AG08395 (cell line): ENCODE measurements around the gene RCC2.

Experiments used
- DNase-seq: peaks from one replicate; pipeline ENCODE4 v3.0.0; 2012; ENCODE audit warnings: mixed read lengths, low spot score

The RCC2 gene

GRCh38 chr1:17442841-17443240, 3.4 kb upstream of the RCC2 start:
- no peak for DNase-seq

GRCh38 chr1:17441993-17442357, 2.5 kb upstream of the RCC2 start:
- no peak for DNase-seq

GRCh38 chr1:17441265-17441992, 2.0 kb upstream of the RCC2 start:
- DNase-seq: no peak

GRCh38 chr1:17440827-17441168, 1.3 kb upstream of the RCC2 start:
- DNase-seq: no peak

- DNase-seq: no peak
Observed at GRCh38 chr1:17440074-17440826, 773 bp upstream of the RCC2 start.

DNA sequence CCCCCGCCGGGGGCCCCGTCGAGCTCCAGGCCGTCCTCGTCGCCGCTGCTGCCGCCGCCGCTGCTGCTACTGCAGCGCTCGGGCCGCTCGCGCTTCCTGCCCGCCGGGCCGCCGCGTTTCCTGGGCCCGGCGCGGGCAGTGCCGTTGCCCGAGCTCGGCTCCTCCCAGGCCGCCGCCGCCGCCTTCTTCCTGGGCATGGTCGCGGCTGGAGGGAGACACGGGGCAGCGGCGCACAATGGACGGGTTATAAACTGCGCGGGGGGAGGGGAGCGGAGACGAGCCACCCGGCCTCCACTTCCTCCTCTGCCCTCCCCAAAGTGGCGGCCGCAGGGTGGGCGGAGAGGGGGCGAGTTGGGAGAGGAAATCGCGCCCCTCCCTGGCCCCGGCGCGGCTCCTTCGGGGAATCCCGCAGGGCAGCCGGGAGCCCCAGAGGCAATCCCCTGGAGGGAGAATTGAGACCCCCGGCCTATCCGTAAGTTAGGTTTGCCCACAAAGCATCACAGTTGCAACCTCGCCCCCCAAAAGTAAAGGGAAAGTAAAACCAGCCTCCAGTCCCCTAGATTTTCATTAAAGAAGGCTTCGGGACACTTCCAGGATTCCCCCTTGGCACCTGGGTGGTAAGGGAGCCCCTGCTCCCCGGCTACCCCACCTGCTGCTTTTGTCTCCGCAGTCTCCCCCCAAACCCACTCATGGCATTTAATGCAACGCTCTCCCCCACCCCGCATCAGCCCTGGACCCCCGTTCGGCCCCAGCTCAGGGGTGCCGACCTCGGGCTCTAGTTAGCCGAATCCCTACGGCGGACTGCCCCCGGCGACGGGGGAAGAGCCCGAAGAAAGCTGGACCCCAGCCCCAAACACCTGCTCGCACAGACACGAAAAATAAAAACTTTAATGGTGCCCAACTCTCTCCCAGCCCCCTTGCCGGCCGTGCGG, 893 bp downstream of the RCC2 start:
- DNase-seq: peak; percentile 52

DNA sequence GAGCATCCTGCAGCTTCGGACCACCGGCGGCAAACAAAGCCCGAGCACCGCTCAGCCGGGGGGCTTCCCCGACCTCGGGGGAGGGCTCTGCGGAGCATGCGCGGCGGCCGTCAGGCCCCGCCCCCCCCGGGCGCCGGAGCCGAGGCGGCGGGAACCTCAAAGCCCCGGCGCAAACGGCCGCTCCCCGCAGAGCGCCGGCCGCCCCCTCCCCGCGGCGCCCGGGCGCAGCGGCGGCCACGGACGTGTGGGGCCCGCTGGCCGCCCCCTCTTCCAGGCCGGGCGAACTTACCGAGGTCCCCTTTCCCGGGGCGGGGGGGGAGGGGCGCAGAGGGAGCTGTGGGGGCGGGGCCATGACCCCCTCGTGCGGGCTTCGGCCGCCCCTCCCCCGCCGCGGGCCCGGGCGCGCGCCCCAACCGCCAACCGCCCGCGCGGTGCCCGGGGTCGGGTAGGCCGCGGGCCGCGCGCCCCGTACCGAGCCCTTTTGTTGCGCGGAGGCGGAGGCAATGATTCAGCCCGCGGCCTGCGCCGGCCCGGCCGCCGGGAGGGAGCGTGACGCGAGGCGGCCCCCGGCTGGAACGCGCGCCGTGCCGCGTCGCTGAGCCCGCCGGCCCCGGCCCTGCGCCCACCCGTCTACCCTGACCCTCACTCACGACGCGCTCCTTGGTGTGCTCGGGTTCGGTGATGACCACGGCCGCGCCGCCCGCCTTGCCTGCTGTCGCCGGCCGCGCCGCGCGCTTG, 1.7 kb downstream of the RCC2 start:
- peak; percentile 92 for DNase-seq

DNA sequence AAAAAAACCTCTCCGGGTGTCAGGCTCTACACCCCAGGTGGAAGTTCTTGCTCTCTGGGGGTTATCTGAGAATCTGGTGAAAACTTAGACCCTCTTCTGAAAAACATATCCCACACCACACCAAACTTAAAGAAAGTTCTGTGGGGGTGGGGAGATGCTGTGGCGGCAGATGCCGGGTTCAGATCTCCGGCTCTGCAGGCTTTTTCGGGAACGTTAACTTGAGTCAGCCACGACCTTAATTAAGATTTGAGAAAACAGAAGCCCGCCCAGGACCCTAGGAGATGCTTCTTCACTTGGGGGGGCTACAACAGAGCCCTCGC, 2.3 kb downstream of the RCC2 start:
- DNase-seq: no peak

DNA sequence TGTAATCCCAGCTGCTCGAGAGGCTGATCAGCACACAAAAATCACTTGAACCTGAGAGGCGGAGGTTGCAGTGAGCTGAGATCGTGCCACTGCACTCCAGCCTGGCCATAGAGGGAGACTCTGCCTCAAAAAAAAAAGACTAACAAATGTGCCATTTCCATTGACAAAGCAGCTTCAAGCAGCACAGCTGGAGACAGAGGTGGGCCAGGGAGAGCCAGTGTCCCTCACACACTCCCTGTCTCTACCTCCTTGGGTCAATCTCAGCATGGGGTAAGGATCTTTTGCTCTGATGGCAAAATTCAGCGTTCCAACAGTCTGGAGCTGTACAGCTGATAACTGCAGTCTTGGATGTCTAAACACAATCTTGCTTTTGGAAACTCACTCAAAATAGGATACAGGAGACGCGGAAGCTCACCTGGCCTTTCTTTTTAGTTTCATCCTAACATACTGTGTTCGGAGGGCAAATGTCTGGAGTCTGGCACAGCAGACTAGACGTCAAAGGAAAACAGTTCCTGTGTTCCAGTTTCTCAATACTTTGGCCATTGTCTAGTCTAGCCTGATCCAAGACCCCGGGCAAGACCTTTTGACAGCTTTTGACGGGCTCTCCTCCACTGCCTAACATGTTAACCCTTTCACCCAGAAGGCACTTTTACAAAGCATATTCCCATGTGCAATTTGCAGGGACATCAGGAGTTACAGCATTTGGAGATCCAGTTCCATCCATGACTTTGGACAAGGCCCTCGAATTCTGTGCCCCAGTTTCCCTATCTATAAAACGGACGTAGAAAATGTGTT, 2.9 kb downstream of the RCC2 start:
- no peak for DNase-seq

GRCh38 chr1:17434601-17435000, 4.9 kb downstream of the RCC2 start:
- no peak for DNase-seq

DNA sequence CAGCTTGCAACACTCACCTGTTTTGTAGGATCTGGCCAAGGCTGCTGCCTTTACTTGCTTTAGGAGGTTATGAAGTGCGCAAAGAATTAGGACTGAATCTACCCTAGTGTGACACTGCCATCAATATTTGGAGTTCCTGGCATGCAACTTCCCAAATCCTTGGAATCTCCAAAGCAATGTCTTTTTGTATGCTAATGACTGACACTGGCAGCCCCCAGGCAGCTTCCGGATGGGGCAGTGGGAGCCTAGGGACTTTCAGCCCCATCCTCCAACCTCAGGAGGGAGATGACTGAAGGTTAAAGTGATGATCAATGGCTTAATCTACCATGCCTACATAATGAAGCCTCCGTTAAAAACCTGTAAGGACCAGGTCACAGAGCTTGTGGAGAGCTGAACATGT, 5.5 kb downstream of the RCC2 start:
- no peak for DNase-seq

- DNase-seq: no peak
Observed at GRCh38 chr1:17433261-17433660, 6.2 kb downstream of the RCC2 start.

DNA sequence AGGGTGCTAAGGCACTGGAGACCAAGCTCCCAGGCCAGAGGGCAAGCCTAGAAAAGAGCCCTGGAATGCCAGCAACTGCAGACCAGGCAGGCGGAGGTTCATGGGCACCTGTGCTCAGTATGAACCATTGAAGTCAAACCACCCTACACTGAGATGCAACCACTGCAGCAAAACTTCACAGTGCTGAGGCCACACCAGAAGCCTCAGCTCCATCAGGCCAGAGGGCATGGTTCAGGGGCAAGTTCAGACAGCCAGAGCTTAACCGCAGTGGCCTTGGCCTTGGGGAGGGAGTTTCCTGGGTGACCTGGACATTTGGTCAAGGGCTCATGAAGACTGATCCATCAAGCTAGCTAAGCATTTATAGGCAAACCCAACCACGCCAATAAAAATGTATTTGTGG, 7.1 kb downstream of the RCC2 start:
- DNase-seq: no peak

GRCh38 chr1:17429183-17429582, 10.3 kb downstream of the RCC2 start:
- DNase-seq: no peak

DNA sequence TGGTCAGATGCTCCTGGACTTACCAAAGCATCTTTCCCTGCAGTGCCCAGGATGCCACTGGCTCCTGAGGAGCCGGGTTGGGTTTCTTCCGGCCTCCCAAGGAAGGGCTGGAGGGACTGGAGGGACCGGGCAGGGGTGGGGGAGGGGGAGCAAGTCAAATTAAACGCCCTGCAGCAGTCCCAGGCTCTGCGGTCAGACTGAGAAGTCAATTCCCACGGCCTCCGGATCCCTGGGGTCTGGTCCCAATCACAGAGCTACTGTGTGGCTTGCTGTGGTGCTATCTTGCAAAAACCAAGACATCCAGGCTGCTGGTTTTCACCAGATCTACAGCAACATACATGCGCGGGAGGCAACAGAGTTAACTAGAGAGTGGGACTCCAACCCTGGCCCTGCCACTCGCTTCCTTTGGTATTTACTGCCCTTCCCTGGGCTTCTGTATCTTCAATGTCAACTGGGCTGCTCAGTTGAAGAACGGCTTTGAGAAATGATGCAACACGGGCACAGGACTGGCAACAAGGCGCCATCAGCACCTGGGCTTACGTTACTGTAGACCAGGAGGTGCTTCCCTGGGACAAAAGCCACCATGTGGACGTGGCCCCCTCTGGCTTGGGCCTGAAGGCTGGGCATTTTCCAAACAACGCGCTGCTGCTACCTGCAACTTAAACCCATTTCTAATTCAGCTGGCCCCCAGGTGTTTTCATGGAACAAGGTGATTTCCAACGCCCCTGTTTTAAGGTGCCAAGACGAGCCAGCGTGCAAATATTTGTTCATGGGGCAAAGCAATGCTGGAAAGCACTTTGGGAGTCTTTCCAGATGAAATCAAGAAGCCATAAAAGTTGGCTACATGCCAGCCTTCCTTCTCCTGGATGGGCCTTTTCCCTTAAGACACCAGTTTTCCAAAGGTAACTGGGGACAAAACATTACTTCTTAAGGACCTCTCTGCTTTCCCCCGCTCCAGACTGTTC, 11.5 kb downstream of the RCC2 start:
- DNase-seq: no peak

DNA sequence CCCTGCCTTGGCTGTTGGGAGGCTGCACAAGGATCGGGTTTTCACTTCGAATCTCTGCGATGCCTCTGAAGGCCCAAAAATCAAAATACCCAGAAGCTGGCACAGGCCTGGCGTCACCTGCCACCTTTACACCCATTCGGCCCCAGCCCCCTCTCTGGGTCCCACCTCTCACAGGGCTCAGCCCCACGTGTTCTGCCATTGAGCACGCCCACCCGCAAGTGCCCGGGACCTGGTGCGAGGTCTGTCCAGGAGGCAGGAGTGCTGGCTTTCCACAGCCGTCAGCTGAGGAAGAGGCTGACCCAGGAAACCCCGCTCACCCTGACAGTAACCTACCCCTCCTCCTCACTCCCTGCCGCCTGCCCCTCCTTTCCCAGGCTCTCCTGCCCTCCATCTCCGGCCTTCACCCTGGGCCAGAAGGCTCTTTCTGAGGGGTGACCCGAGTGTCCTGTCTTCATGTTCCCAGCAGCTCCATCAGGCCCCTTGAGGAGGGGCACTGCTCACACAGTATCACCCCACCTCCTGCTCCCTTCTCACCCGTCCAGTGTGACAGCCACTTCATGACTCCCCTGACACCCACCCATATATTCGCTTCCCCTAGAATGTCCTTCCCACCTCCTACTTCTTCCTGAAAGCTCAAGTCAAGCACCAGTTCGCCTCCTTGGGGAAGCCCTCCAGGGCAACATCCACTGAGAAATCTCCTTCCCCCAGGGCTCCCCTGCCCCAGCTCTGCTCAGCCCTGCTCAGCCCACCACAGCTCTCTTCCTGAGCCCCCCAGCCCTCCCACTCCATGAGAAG, 13.5 kb downstream of the RCC2 start:
- no peak for DNase-seq

- DNase-seq: peak; percentile 35
Observed at GRCh38 chr1:17423781-17424245, 15.7 kb downstream of the RCC2 start.

GRCh38 chr1:17422461-17422860, 17.0 kb downstream of the RCC2 start:
- no peak for DNase-seq

DNA sequence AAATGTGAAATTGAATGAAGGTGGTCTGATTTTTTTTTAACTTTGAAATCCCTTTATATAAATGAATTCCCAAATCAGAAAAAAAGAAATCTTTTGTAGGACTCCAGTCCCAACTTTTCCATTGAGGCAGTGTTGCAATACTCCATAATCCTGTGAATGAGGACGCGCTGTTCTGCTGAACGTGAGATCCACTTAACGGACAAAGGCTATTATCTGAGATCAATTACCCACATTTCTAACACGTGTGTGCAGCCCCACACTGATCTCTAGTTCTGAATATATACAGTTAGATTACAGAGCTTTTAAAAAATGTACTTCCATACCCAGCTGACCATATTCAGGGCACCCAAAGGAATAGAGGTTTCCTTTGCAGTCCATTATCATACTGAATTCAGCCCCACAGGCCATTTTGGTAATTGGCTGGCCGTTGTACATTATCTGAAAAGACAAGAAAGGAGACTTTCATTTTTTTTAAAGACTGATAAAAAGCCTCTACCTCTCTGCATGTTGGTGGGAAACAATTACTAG, 19.0 kb downstream of the RCC2 start:
- no peak for DNase-seq
